ENCODE measurements around the gene BTBD9. TPM values are rescaled to one million over a fixed set of nuclear protein-coding genes. Genes with fewer than 3 reads are reported as not detected.

The BTBD9 gene
- total and polyA plus RNA-seq, 3 donors from 2014 or later, result 11.4 to 32.8 (median 29.5) TPM

DNA sequence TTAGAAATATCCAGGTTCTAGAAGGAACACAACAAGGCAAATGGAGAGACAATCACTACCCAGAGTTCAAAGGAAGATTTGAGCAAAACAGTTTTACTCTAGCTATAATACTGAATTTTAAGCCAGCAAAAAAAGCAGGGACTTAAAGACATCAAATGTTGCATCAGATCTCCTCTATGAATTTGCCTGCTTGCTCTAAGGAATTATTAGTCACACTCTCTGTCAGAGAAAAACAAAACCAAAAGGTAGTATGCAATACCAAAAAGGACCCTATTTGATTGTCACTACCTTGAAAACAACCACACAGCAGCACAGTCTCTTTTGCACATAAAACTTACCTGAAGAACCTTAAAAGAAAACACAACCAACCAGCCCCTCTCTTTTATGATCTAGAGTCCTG is 46.3 kb downstream of the BTBD9 start:
- no peaks in the 10 kb centered on the region for H3K4me1 ChIP-seq
- H3K27me3 ChIP-seq, result no peaks in the 10 kb centered on the region
- TF ChIP-seq POLR2A (IDR thresholded peaks at IDR 0.05), result no peak
- TF ChIP-seq, protein P1, sequence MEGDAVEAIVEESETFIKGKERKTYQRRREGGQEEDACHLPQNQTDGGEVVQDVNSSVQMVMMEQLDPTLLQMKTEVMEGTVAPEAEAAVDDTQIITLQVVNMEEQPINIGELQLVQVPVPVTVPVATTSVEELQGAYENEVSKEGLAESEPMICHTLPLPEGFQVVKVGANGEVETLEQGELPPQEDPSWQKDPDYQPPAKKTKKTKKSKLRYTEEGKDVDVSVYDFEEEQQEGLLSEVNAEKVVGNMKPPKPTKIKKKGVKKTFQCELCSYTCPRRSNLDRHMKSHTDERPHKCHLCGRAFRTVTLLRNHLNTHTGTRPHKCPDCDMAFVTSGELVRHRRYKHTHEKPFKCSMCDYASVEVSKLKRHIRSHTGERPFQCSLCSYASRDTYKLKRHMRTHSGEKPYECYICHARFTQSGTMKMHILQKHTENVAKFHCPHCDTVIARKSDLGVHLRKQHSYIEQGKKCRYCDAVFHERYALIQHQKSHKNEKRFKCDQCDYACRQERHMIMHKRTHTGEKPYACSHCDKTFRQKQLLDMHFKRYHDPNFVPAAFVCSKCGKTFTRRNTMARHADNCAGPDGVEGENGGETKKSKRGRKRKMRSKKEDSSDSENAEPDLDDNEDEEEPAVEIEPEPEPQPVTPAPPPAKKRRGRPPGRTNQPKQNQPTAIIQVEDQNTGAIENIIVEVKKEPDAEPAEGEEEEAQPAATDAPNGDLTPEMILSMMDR (IDR thresholded peaks at IDR 0.05), result no peak
- H3K36me3 ChIP-seq (ENCODE audit: low read depth, missing control alignments), result no peaks in the 10 kb centered on the region
- no peaks in the 10 kb centered on the region for H3K9me3 ChIP-seq
- DNase-seq, result no peak
- intact Hi-C loops (cut with DNase I; ENCODE audit: low total_unique reads), result no loop called here
- no peak overlapping the region for H3K27ac ChIP-seq
- H3K4me3 ChIP-seq, result no peak overlapping the region

DNA sequence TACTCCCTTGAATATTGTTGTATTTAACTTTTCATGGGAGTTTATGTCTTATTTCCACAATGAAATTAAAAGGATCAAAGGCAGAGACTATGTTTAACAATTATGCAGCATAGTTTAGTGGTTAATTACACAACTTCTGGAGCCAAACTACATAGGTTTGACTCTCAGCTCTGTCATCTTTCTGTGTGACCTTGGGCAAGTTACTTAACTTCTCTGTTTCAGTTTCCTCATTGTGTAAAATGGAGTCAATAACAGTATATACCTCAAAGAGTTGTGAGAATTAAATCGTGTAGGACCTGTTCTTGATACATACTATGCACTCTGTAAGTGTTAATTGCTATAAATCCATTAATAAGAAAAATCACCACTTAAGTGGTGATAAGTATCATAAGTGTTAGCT is 48.3 kb downstream of the BTBD9 start:
- Histone ChIP-seq H3K9me3 (no peaks in the 10 kb centered on the region), H3K4me1 (no peaks in the 10 kb centered on the region), H3K4me3 (no peak overlapping the region), H3K27ac (no peak overlapping the region), H3K27me3 (no peaks in the 10 kb centered on the region), H3K36me3 (ENCODE audit: low read depth, missing control alignments) (no peaks in the 10 kb centered on the region)
- intact Hi-C loops (cut with DNase I; ENCODE audit: low total_unique reads), result no loop called here
- TF ChIP-seq POLR2A (IDR thresholded peaks at IDR 0.05), result no peak
- TF ChIP-seq, protein P1 (IDR thresholded peaks at IDR 0.05), result no peak
- DNase-seq, result no peak
- WGBS, 2 donors, result 88 to 93% methylated on average over 1 of the region's 1 CpG

DNA sequence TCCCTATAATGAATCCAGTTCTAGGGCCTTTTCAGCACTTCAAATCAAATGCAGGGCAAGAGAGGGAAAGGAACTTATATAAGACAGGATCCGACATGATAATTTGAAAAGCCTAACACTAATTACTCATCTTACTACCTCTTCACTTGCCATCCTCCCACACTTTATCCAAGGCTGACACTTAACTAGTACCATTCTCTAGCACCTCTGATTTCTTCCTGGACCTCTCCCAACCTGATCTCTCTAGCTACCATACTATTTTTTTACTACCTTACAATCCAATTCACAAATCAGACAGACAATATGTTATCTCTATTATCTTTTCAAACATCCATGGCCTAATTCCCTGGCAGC is 50.4 kb downstream of the BTBD9 start:
- Histone ChIP-seq H3K4me3 (no peak overlapping the region), H3K36me3 (ENCODE audit: low read depth, missing control alignments) (no peaks in the 10 kb centered on the region), H3K27ac (no peak overlapping the region), H3K9me3 (no peaks in the 10 kb centered on the region), H3K4me1 (no peaks in the 10 kb centered on the region), H3K27me3 (no peaks in the 10 kb centered on the region)
- intact Hi-C loops (cut with DNase I; ENCODE audit: low total_unique reads), result no loop called here
- TF ChIP-seq, protein P1 (IDR thresholded peaks at IDR 0.05), result no peak
- no peak for TF ChIP-seq POLR2A (IDR thresholded peaks at IDR 0.05)
- 89 to 92% methylated on average over 1 of the region's 1 CpG for WGBS, 2 donors
- DNase-seq, result no peak

DNA sequence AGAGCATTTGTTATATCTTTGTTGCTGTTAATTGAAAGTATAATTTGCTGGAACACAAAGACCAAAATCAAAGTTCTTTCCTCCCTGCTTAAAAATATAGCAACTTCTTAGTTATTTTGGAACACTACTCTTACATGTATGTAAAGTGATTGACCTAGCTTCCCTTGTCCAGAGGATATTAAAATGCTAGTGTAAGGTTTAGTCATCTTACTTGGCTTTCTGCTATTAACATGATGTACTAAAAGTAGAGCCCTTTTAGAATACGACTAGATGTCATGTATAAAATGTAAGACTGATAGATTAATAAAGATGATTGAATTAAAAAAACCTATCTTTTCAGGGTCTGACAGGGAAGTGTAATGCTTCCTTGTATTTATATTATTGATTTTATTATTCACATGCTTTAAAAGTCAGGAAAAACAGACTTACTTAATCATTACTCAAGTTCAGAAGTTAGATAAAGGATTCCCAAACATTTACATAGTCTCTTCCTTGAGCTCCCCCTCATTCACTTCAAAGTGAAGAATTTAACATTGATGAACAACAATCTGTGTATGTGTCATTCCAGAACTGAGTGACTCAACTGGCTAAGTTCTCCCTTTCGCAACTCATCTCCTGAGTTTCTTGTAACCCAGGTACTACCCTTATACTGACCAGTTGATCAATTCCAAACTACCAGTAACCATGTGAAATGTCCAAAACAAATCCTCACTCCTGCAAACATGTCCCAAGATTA is 50.9 kb downstream of the BTBD9 start:
- WGBS, 2 donors, result 69 to 79% methylated on average over 2 of the region's 2 CpGs
- H3K27me3 ChIP-seq, result no peaks in the 10 kb centered on the region
- TF ChIP-seq, protein P1 (IDR thresholded peaks at IDR 0.05), result no peak
- TF ChIP-seq POLR2A (IDR thresholded peaks at IDR 0.05), result no peak
- DNase-seq, result no peak
- H3K36me3 ChIP-seq (ENCODE audit: low read depth, missing control alignments), result no peaks in the 10 kb centered on the region
- H3K27ac ChIP-seq, result no peak overlapping the region
- H3K4me3 ChIP-seq, result no peak overlapping the region
- H3K9me3 ChIP-seq, result no peaks in the 10 kb centered on the region
- intact Hi-C loops (cut with DNase I; ENCODE audit: low total_unique reads), result no loop called here
- H3K4me1 ChIP-seq, result no peaks in the 10 kb centered on the region

DNA sequence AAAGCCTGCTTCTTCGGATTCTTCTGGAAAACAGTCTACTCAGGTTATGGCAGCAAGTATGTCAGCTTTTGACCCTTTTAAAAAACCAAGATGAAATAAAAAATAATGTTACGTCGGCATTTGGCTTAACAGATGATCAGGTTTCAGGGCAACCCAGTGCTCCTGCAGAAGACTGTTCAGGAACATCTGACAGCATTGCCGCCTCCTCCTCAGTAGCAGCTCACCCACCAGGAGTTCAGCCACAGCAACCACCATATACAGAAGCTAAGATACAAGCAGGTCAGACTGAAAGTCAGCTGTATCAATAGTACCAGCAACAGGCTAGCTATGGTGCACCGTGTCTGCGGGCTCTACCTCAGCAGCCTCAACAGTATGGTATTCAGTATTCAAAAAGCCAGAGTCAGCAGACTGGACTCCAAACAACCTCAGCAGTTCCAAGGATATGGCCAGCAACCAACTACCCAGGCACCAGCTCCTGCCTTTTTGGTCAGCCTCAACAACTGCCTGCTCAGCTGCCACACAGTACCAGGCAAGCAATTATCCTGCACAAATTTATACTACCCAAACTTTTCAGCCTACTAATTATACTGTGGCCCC is 51.9 kb downstream of the BTBD9 start:
- Histone ChIP-seq H3K36me3 (ENCODE audit: low read depth, missing control alignments) (no peaks in the 10 kb centered on the region), H3K27ac (no peak overlapping the region), H3K4me3 (no peak overlapping the region), H3K9me3 (no peaks in the 10 kb centered on the region), H3K27me3 (no peaks in the 10 kb centered on the region), H3K4me1 (no peaks in the 10 kb centered on the region)
- intact Hi-C loops (cut with DNase I; ENCODE audit: low total_unique reads), result no loop called here
- TF ChIP-seq, protein P1 (IDR thresholded peaks at IDR 0.05), result no peak
- TF ChIP-seq POLR2A (IDR thresholded peaks at IDR 0.05), result no peak
- whole genome bisulfite sequencing, 2 donors, result 97% methylated on average over 6 of the region's 6 CpGs
- DNase-seq, result no peak
